GM23338 (cell line): Measurements from ENCODE around the gene DCAF6. TPM values are rescaled to one million over a fixed set of nuclear protein-coding genes. Genes with fewer than 3 reads are reported as not detected.

Experiments
- ATAC-seq: fragments of 200-7000 bp; cut with Tn5 transposase; 3 replicates; pipeline ENCODE4 v1.9.1; 2020
- DNase-seq: peaks from one replicate; pipeline ENCODE4 v3.0.0-alpha.2; 2015; ENCODE audit warnings: low spot score
- H2AFZ ChIP-seq: fragments of 200-600 bp; sonication (generic); 2 replicates; pipeline ENCODE4 v1.8.0; 2016; ENCODE audit warnings: antibody characterized with exemption, mild to moderate bottlenecking, moderate library complexity
- H3F3A ChIP-seq: fragments of 200-600 bp; sonication (generic); replicated peaks from 2 replicates; pipeline ENCODE4 v1.8.0; 2017; ENCODE audit warnings: antibody characterized with exemption, mixed run types, low read depth
- H3K27ac ChIP-seq: fragments of 200-600 bp; sonication (generic); 2 replicates; pipeline ENCODE4 v1.6.1; 2016; ENCODE audit warnings: low read depth
- H3K27me3 ChIP-seq: fragments of 200-600 bp; sonication (generic); 2 replicates; pipeline ENCODE4 v1.8.0; 2016; ENCODE audit warnings: mild to moderate bottlenecking, mixed run types, moderate library complexity; ENCODE audit not compliant: insufficient read depth
- H3K36me3 ChIP-seq: fragments of 200-600 bp; sonication (generic); 2 replicates; pipeline ENCODE4 v1.8.0; 2016; ENCODE audit warnings: mild to moderate bottlenecking; ENCODE audit not compliant: insufficient read depth
- H3K4me1 ChIP-seq: fragments of 200-600 bp; sonication (generic); 2 replicates; pipeline ENCODE4 v1.8.0; 2016; ENCODE audit warnings: mild to moderate bottlenecking, moderate library complexity; ENCODE audit not compliant: insufficient read depth
- H3K4me2 ChIP-seq: fragments of 200-600 bp; sonication (generic); 2 replicates; pipeline ENCODE4 v1.7.1; 2017; ENCODE audit warnings: mixed run types
- H3K4me3 ChIP-seq: fragments of 200-600 bp; sonication (generic); 2 replicates; pipeline ENCODE4 v1.6.1; 2016; ENCODE audit warnings: mixed run types
- H3K79me2 ChIP-seq: fragments of 200-600 bp; sonication (generic); replicated peaks from 2 replicates; pipeline ENCODE4 v1.8.0; 2017; ENCODE audit warnings: mild to moderate bottlenecking; ENCODE audit not compliant: insufficient read depth
- H3K9me2 ChIP-seq: fragments of 200-600 bp; sonication (generic); 2 replicates; pipeline ENCODE4 v1.8.0; 2017; ENCODE audit not compliant: insufficient read depth
- H4K20me1 ChIP-seq: fragments of 200-600 bp; sonication (generic); replicated peaks from 2 replicates; pipeline ENCODE4 v1.8.0; 2017; ENCODE audit warnings: mild to moderate bottlenecking; ENCODE audit not compliant: insufficient read depth
- H3K27ac Mint-ChIP-seq: 2 replicates; pipeline ENCODE4 v1.8.0; 2020; ENCODE audit warnings: inconsistent platforms, mild to moderate bottlenecking, moderate library complexity, mixed read lengths
- H3K27me3 Mint-ChIP-seq: 3 replicates; pipeline ENCODE4 v1.8.0; 2022; ENCODE audit warnings: low read depth, mild to moderate bottlenecking, moderate library complexity, mixed read lengths, inconsistent platforms; ENCODE audit not compliant: insufficient read depth, poor library complexity
- H3K36me3 Mint-ChIP-seq: 3 replicates; pipeline ENCODE4 v1.8.0; 2021; ENCODE audit warnings: low read depth, mild to moderate bottlenecking, inconsistent platforms, moderate library complexity, mixed read lengths
- H3K4me1 Mint-ChIP-seq: 3 replicates; pipeline ENCODE4 v1.8.0; 2020; ENCODE audit warnings: mild to moderate bottlenecking, inconsistent platforms, mixed read lengths
- H3K4me3 Mint-ChIP-seq: 3 replicates; pipeline ENCODE4 v1.8.0; 2021; ENCODE audit warnings: moderate library complexity, mild to moderate bottlenecking, inconsistent platforms, mixed read lengths
- H3K9me3 Mint-ChIP-seq: 3 replicates; pipeline ENCODE4 v1.8.0; 2020; ENCODE audit warnings: moderate library complexity, mild to moderate bottlenecking, inconsistent platforms, mixed read lengths
- JUNB ChIP-seq: IDR thresholded peaks from one replicate; pipeline ENCODE4 v1.6.1; 2016; ENCODE audit warnings: antibody characterized with exemption; ENCODE audit not compliant: unreplicated experiment
- NANOG ChIP-seq: IDR thresholded peaks from 2 replicates; pipeline ENCODE4 v1.6.1; 2016; ENCODE audit warnings: antibody characterized with exemption, borderline replicate concordance
- REST ChIP-seq: IDR thresholded peaks from one replicate; pipeline ENCODE4 v1.6.1; 2018; ENCODE audit warnings: antibody characterized with exemption; ENCODE audit not compliant: unreplicated experiment
- ZNF331 ChIP-seq: fragments of 250-450 bp; sonication (Bioruptor Pico); IDR thresholded peaks from 2 replicates; pipeline ENCODE4 v1.5.0; 2020; ENCODE audit warnings: low read depth, mild to moderate bottlenecking, moderate library complexity
- polyA plus RNA-seq: library from polyadenylated mRNA; unstranded; fragments of >200 nt; fragmentation: Nextera tagmentation; extraction: Ambion mirVana; gene quantifications from 2 replicates; pipeline ENCODE4 v1.2.1, GENCODE V29; 2016
- total RNA-seq: library from RNA; depleted of rRNA; stranded (reverse); fragments of >200 nt; shearing (Covaris generic); gene quantifications from 2 replicates; pipeline ENCODE4 v1.2.3, GENCODE V29; 2014
- TF ChIP-seq, protein P1 (sequence below): IDR thresholded peaks from 2 replicates; pipeline ENCODE4 v1.6.1; 2016; ENCODE audit warnings: antibody characterized with exemption
- TF ChIP-seq, protein P2 (sequence below): fragments of 250-450 bp; sonication (Bioruptor Pico); IDR thresholded peaks from 2 replicates; pipeline ENCODE4 v1.5.0; 2020; ENCODE audit warnings: mild to moderate bottlenecking, moderate library complexity

The DCAF6 gene
- total and polyA plus RNA-seq, 2 experiments from 2014 or later, result 18.6 to 27.3 TPM

DNA sequence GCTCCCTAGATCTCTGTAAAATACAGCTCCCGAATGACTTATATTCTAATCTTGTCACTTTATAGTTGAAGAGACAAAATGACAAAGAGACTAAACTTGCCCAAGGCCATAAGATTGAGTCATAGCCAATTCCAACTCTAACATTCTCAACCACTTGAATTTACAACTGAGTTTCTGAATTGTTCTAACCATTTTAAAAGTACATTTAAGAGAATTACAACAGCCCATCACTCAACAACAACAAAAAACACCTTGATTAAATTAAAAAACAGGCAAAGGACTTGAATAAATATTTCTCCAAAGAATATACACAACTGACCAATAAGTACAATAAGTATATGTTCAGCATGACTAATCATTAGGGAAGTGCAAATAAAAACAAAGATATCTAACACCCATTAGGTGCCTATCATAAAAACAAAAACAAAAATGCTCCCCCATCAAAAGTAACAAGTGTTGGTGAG is 13.8 kb upstream of the DCAF6 start (continued):
- TF ChIP-seq REST (no peak), ZNF331 (no peak), NANOG (no peak)
- TF ChIP-seq, protein P1, sequence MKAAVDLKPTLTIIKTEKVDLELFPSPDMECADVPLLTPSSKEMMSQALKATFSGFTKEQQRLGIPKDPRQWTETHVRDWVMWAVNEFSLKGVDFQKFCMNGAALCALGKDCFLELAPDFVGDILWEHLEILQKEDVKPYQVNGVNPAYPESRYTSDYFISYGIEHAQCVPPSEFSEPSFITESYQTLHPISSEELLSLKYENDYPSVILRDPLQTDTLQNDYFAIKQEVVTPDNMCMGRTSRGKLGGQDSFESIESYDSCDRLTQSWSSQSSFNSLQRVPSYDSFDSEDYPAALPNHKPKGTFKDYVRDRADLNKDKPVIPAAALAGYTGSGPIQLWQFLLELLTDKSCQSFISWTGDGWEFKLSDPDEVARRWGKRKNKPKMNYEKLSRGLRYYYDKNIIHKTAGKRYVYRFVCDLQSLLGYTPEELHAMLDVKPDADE, result no peak

DNA sequence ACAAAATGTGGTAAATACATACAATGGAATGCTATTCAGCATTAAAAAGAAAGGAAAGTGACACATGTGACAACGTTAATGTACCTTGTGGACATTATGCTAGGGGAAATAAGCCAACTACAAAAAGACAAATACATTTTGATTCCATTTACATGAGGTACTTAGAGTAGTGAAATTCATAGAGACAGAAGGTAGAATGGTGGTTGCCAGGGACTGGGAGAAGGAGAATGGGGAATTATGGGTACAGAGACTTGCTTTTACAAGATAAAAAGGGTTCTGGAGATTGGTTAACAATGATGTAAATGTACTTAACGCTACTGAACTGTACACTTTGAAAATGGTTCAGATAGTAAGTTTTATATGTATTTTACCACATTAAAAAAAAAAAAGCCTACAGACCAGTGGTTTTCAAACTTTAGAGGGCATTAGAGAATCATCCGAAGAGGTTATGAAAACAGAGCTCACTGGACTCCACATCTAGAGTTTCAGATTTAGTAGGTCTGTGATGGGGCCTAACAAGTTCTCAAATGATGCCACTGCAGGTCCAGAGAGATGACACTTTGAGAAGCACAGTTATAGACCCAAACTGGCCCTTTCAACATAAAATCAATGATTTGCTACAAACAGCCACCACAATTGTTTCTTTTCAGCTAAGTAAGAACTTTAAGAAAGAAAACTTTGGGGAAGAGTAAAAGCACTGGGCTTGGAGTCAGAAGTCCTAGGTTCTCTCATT is 13.0 kb upstream of the DCAF6 start:
- H3K79me2 ChIP-seq, result peaks cover 6% of the 10 kb centered on the region
- no peaks in the 10 kb centered on the region for H3F3A ChIP-seq
- H3K27me3 ChIP-seq, result no peaks in the 10 kb centered on the region
- H3K36me3 Mint-ChIP-seq, result no peaks in the 10 kb centered on the region
- no peak overlapping the region for H3K4me3 ChIP-seq
- H3K4me1 ChIP-seq, result peaks cover 27% of the 10 kb centered on the region
- no peaks in the 10 kb centered on the region for H3K9me3 Mint-ChIP-seq
- H3K9me2 ChIP-seq, result no peaks in the 10 kb centered on the region
- no peak overlapping the region for H3K4me3 Mint-ChIP-seq
- no peak overlapping the region for H3K27ac Mint-ChIP-seq
- no peaks in the 10 kb centered on the region for H4K20me1 ChIP-seq
- H3K27ac ChIP-seq, result no peak overlapping the region
- H3K4me2 ChIP-seq, result no peak overlapping the region
- H3K4me1 Mint-ChIP-seq, result peaks cover 8% of the 10 kb centered on the region; the same call in 2 of the 3 replicates
- H3K27me3 Mint-ChIP-seq, result no peaks in the 10 kb centered on the region
- DNase-seq (no peak), ATAC-seq (no peak)
- TF ChIP-seq, protein P2, sequence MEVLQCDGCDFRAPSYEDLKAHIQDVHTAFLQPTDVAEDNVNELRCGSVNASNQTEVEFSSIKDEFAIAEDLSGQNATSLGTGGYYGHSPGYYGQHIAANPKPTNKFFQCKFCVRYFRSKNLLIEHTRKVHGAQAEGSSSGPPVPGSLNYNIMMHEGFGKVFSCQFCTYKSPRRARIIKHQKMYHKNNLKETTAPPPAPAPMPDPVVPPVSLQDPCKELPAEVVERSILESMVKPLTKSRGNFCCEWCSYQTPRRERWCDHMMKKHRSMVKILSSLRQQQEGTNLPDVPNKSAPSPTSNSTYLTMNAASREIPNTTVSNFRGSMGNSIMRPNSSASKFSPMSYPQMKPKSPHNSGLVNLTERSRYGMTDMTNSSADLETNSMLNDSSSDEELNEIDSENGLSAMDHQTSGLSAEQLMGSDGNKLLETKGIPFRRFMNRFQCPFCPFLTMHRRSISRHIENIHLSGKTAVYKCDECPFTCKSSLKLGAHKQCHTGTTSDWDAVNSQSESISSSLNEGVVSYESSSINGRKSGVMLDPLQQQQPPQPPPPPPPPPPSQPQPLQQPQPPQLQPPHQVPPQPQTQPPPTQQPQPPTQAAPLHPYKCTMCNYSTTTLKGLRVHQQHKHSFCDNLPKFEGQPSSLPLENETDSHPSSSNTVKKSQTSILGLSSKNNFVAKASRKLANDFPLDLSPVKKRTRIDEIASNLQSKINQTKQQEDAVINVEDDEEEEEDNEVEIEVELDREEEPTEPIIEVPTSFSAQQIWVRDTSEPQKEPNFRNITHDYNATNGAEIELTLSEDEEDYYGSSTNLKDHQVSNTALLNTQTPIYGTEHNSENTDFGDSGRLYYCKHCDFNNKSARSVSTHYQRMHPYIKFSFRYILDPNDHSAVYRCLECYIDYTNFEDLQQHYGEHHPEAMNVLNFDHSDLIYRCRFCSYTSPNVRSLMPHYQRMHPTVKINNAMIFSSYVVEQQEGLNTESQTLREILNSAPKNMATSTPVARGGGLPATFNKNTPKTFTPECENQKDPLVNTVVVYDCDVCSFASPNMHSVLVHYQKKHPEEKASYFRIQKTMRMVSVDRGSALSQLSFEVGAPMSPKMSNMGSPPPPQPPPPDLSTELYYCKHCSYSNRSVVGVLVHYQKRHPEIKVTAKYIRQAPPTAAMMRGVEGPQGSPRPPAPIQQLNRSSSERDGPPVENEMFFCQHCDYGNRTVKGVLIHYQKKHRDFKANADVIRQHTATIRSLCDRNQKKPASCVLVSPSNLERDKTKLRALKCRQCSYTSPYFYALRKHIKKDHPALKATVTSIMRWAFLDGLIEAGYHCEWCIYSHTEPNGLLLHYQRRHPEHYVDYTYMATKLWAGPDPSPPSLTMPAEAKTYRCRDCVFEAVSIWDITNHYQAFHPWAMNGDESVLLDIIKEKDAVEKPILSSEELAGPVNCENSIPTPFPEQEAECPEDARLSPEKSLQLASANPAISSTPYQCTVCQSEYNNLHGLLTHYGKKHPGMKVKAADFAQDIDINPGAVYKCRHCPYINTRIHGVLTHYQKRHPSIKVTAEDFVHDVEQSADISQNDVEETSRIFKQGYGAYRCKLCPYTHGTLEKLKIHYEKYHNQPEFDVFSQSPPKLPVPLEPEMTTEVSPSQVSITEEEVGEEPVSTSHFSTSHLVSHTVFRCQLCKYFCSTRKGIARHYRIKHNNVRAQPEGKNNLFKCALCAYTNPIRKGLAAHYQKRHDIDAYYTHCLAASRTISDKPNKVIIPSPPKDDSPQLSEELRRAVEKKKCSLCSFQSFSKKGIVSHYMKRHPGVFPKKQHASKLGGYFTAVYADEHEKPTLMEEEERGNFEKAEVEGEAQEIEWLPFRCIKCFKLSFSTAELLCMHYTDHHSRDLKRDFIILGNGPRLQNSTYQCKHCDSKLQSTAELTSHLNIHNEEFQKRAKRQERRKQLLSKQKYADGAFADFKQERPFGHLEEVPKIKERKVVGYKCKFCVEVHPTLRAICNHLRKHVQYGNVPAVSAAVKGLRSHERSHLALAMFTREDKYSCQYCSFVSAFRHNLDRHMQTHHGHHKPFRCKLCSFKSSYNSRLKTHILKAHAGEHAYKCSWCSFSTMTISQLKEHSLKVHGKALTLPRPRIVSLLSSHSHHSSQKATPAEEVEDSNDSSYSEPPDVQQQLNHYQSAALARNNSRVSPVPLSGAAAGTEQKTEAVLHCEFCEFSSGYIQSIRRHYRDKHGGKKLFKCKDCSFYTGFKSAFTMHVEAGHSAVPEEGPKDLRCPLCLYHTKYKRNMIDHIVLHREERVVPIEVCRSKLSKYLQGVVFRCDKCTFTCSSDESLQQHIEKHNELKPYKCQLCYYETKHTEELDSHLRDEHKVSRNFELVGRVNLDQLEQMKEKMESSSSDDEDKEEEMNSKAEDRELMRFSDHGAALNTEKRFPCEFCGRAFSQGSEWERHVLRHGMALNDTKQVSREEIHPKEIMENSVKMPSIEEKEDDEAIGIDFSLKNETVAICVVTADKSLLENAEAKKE (CRISPR knock-in tag), result no peak
- TF ChIP-seq ZNF331, result no peak
- no peak for TF ChIP-seq NANOG
- no peak for TF ChIP-seq REST
- TF ChIP-seq JUNB, result no peak
- no peak overlapping the region for H2AFZ ChIP-seq
- no peaks in the 10 kb centered on the region for H3K36me3 ChIP-seq
